CD4-positive, alpha-beta memory T cell (primary cell): Measurements from ENCODE around the gene FAM234A. TPM values are rescaled to one million over a fixed set of nuclear protein-coding genes. Genes with fewer than 3 reads are reported as not detected.

Experiments
- CTCF ChIA-PET: fragments of 350-600 bp; sonication (Branson Sonifier 250); formaldehyde crosslinking; loops from one replicate; lab custom pipeline; 2021; ENCODE audit warnings: inconsistent platforms; ENCODE audit not compliant: partially characterized antibody; lab: Charles Lee
- POLR2A ChIA-PET: fragments of 350-600 bp; sonication (Branson Sonifier 250); formaldehyde crosslinking; loops from one replicate; lab custom pipeline; 2021; ENCODE audit not compliant: partially characterized antibody; lab: Charles Lee
- DNase-seq, 5 donors: peaks; one replicate each; pipeline versions ENCODE4 v3.0.0 to v3.0.0-alpha.2; 2020 to 2022; ENCODE audit warnings: mixed read lengths in 1 of 5
- H3K27ac ChIP-seq: one replicate; pipeline ENCODE4 v1.7.0; 2013; ENCODE audit warnings: low read depth, low read length
- H3K27me3 ChIP-seq: 2 replicates; pipeline ENCODE4 v1.7.0; 2013; ENCODE audit warnings: mild to moderate bottlenecking, low read length, moderate library complexity; ENCODE audit not compliant: insufficient read depth
- H3K36me3 ChIP-seq: 2 replicates; pipeline ENCODE4 v1.7.0; 2013; ENCODE audit warnings: mild to moderate bottlenecking, low read length, moderate library complexity; ENCODE audit not compliant: insufficient read depth
- H3K4me1 ChIP-seq: 2 replicates; pipeline ENCODE4 v1.7.0; 2013; ENCODE audit warnings: mild to moderate bottlenecking, low read length, moderate library complexity; ENCODE audit not compliant: insufficient read depth
- H3K4me3 ChIP-seq, 2 donors: one replicate each; pipeline ENCODE4 v1.7.0; 2013; ENCODE audit warnings: low read length in 2 of 2, mild to moderate bottlenecking in 1 of 2
- H3K9me3 ChIP-seq, 2 donors: one replicate each; pipeline ENCODE4 v1.7.0; 2013; ENCODE audit warnings: low read length in 2 of 2, control low read depth in 1 of 2; ENCODE audit not compliant: control insufficient read depth in 1 of 2
- H3K27ac Mint-ChIP-seq, 7 donors: one replicate each; pipeline ENCODE4 v1.8.0; 2020 to 2021; ENCODE audit warnings: mixed read lengths in 7 of 7, mild to moderate bottlenecking in 6 of 7, inconsistent platforms in 3 of 7, moderate library complexity in 3 of 7
- H3K27me3 Mint-ChIP-seq, 2 donors: one replicate each; pipeline ENCODE4 v1.8.0; 2020 to 2021; ENCODE audit warnings: mixed read lengths in 2 of 2
- H3K36me3 Mint-ChIP-seq, 2 donors: one replicate each; pipeline ENCODE4 v1.8.0; 2020 to 2021; ENCODE audit warnings: mixed read lengths in 2 of 2, inconsistent platforms in 1 of 2, mild to moderate bottlenecking in 1 of 2
- H3K4me1 Mint-ChIP-seq, 4 donors: one replicate each; pipeline ENCODE4 v1.8.0; 2020 to 2021; ENCODE audit warnings: mixed read lengths in 4 of 4, mild to moderate bottlenecking in 1 of 4
- H3K4me3 Mint-ChIP-seq, 8 donors: one replicate each; pipeline ENCODE4 v1.8.0; 2020 to 2021; ENCODE audit warnings: mixed read lengths in 8 of 8, mild to moderate bottlenecking in 7 of 8, moderate library complexity in 6 of 8, inconsistent platforms in 3 of 8
- H3K9me3 Mint-ChIP-seq, 8 donors: one replicate each; pipeline ENCODE4 v1.8.0; 2020 to 2021; ENCODE audit warnings: mixed read lengths in 8 of 8, mild to moderate bottlenecking in 5 of 8, inconsistent platforms in 3 of 8, moderate library complexity in 1 of 8
- intact Hi-C: fragments of 100-400 bp; cut with micrococcal nuclease; formaldehyde crosslinking; loops from one replicate; pipeline ENCODE4 v1.15.1; 2023
- polyA plus RNA-seq, 2 donors: library from polyadenylated mRNA; unstranded; fragments of 300-500 nt; fragmentation: Illumina TruSeq; gene quantifications; one replicate each; pipeline ENCODE4 v1.2.3, GENCODE V29; 2021
- total RNA-seq, 2 experiments: library from RNA; stranded (reverse); gene quantifications; one replicate each; pipeline ENCODE4 v1.2.3, GENCODE V29; 2021

The FAM234A gene
- total and polyA plus RNA-seq, 4 experiments from 2014 or later = 18.2 to 41.1 (median 34.9) TPM

GRCh38 chr16:286491-287297 is 52.1 kb downstream of the FAM234A start:
- POLR2A ChIA-PET = no interaction called here
- no peaks in the 10 kb centered on the region for H3K4me1 Mint-ChIP-seq
- H3K4me1 ChIP-seq = no peaks in the 10 kb centered on the region
- no peaks in the 10 kb centered on the region for H3K27me3 ChIP-seq
- peaks cover 19% of the 10 kb centered on the region for H3K36me3 ChIP-seq
- H3K27ac ChIP-seq = no peak overlapping the region
- H3K4me3 Mint-ChIP-seq = no peak overlapping the region
- H3K9me3 Mint-ChIP-seq = peaks cover 0 to 3% (median 0%) of the 10 kb centered on the region in 8 donors
- H3K9me3 ChIP-seq = no peaks in the 10 kb centered on the region
- intact Hi-C loops = no loop called here
- no peaks in the 10 kb centered on the region for H3K27me3 Mint-ChIP-seq
- CTCF ChIA-PET = no interaction called here
- no peak overlapping the region for H3K27ac Mint-ChIP-seq
- H3K4me3 ChIP-seq = no peak overlapping the region
- peaks cover 14 to 21% of the 10 kb centered on the region in 2 donors for H3K36me3 Mint-ChIP-seq
- no peak for DNase-seq

DNA sequence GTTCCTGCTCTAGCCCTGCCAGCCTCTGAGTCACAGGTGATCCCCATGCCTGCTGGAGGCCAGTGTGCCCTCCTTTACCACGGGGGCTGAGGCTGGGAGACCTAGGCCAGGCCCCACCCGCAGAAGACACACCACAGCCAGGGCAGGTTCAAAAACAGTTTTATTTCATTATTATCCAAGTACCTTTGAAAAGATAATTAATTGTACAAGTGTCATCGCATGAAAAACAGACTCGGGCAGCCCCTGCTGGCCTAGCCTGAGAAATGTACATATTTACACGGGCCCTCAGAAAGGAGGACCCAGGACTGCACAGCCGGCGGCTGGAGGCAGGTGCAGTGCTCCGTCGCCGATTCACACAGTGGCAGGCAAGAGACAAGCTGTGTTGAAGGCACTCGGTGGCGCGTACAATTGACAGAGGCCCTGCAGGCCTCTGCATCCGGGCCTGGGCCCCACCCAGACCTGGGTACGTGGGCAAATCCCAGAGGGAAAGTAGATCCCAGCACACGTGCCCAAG is 52.7 kb downstream of the FAM234A start:
- Mint-ChIP-seq H3K27me3 (no peaks in the 10 kb centered on the region), H3K9me3 (peaks cover 0 to 3% (median 0%) of the 10 kb centered on the region in 8 donors), H3K4me1 (no peaks in the 10 kb centered on the region), H3K4me3 (no peak overlapping the region), H3K36me3 (peaks cover 14 to 23% of the 10 kb centered on the region in 2 donors), H3K27ac (peak overlapping the region in 1 of 7 donors; percentile 10)
- Histone ChIP-seq H3K27ac (no peak overlapping the region), H3K4me1 (no peaks in the 10 kb centered on the region), H3K36me3 (peaks cover 26% of the 10 kb centered on the region), H3K9me3 (no peaks in the 10 kb centered on the region), H3K4me3 (no peak overlapping the region), H3K27me3 (no peaks in the 10 kb centered on the region)
- intact Hi-C loops = no loop called here
- no peak for DNase-seq
- ChIA-PET POLR2A (no interaction called here), CTCF (no interaction called here)

- H3K36me3 Mint-ChIP-seq = peaks cover 19 to 29% of the 10 kb centered on the region in 2 donors
- no peak overlapping the region for H3K4me3 Mint-ChIP-seq
- H3K27me3 Mint-ChIP-seq = no peaks in the 10 kb centered on the region
- H3K9me3 ChIP-seq = no peaks in the 10 kb centered on the region
- CTCF ChIA-PET = no interaction called here
- peaks cover 33% of the 10 kb centered on the region for H3K36me3 ChIP-seq
- no peaks in the 10 kb centered on the region for H3K27me3 ChIP-seq
- POLR2A ChIA-PET = no interaction called here
- no peak for DNase-seq
- H3K4me3 ChIP-seq = no peak overlapping the region
- H3K4me1 ChIP-seq = no peaks in the 10 kb centered on the region
- H3K27ac Mint-ChIP-seq = peak overlapping the region in 1 of 7 donors; percentile 52
- H3K9me3 Mint-ChIP-seq = peaks cover 0 to 3% (median 0%) of the 10 kb centered on the region in 8 donors
- H3K27ac ChIP-seq = no peak overlapping the region
- intact Hi-C loops = no loop called here
- H3K4me1 Mint-ChIP-seq = no peaks in the 10 kb centered on the region
Observed at GRCh38 chr16:287981-288920, 53.6 kb downstream of the FAM234A start.

DNA sequence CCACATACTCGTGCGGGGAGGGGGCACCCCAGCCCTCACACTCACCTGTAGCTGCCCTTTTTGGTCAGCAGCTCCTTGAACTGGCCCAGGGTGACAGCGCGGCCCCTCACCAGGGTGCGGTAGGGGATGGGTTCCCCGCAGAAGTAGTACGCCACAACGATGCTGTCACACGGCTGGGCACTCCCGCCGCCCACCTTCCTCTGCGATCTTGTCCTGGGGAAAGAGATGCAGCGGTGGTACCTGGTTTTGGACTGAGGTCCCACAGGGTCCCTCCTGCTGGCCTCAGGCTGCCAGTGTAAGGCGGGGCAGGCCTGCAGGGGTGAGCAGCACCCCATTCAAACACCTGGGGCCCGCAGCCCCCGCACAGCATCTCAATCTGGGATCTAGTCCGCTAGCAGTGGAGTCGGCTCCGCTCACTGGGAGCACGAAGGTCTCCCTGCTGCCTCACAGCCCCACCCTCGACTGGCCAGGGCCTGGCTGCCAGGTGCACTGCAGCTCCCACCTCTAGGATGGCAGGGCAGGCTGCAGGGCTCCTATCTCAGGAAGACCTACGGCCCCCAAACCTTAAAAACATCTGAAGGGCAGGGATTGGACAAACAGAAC is 54.9 kb downstream of the FAM234A start:
- no peak overlapping the region for H3K27ac Mint-ChIP-seq
- Histone ChIP-seq H3K9me3 (no peaks in the 10 kb centered on the region), H3K4me3 (no peak overlapping the region), H3K4me1 (no peaks in the 10 kb centered on the region), H3K36me3 (peaks cover 33% of the 10 kb centered on the region), H3K27me3 (no peaks in the 10 kb centered on the region), H3K27ac (no peak overlapping the region)
- peaks cover 0 to 3% (median 0%) of the 10 kb centered on the region in 8 donors for H3K9me3 Mint-ChIP-seq
- POLR2A ChIA-PET = interaction anchor here (0.6 kb wide), 1 partner anchor 62 kb away, joined by 3 read pairs; no protein-coding TSS in a partner anchor
- no peak for DNase-seq
- H3K4me1 Mint-ChIP-seq = no peaks in the 10 kb centered on the region
- H3K36me3 Mint-ChIP-seq = peaks cover 19 to 37% of the 10 kb centered on the region in 2 donors
- intact Hi-C loops = no loop called here
- no peaks in the 10 kb centered on the region for H3K27me3 Mint-ChIP-seq
- H3K4me3 Mint-ChIP-seq = no peak overlapping the region
- CTCF ChIA-PET = no interaction called here

DNA sequence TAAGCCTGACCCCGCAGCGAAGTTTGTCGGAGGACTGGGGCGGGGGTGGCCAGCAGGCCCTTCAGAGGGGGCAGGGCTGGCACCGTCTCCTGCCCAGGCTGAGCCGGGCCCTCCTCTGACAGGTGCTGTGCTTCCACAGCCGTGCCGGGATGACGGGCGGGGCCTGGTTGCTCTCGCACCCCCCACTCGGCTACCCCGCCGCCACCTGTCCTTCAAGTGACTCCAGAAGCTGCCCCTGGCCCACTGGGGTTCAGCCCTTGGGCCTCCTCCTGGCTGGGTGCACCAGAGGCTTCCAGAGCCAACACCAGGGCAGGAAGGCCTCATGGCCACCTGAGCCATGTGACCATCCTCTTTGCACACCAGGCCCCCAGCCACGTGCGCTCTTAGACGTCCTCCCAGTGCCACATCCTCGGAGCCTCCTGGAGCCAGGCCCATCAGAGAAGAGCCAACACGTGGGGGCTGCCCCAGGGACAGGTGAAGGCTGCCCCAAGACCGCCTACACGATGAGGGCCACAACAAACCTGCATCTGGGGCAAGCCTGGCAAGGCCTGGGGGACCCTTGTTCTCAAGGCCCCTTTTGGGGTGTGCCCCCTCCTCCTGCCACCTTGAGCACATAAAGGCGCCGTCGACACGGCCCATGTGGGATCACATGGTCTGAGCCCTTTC is 55.5 kb downstream of the FAM234A start:
- H3K36me3 ChIP-seq = peaks cover 33% of the 10 kb centered on the region

DNA sequence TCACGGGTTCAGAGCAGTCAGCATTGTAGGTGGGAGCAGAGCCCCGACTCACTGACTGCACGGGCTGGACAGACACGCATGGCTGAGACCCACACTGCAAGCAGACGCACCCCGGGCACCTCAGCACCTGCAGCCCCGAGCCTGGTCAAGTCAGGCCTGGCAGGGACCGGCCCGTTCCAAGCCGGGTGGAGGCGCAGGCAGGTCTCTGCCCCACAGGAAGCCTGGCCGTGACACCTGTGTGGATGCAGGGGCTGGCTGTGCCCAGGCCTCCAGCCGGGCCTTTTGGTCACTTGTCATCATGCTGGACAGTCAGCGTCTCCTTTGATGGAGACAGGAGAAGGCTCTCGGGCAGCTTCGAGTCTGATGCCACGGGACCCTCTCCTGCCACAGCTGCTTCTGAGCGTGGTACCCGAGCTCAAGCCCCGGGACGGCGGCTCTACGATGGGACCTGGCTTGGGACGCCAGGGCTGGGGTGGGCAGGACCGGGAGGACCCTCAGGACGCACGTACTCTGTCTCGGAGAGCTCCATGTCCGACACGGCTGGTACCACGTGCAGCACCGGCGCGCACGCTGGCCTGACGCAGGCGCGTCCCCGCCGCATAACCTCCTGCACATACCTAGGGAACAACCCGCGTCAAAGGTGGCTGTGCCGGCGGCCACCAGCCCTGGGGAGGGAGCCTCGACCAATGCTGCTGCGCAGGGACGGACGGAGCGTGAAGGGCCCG is 56.2 kb downstream of the FAM234A start:
- Histone ChIP-seq H3K9me3 (no peaks in the 10 kb centered on the region), H3K4me3 (no peak overlapping the region), H3K27me3 (no peaks in the 10 kb centered on the region), H3K4me1 (no peaks in the 10 kb centered on the region), H3K36me3 (peaks cover 33% of the 10 kb centered on the region), H3K27ac (no peak overlapping the region)
- H3K4me3 Mint-ChIP-seq = no peak overlapping the region
- peaks cover 19 to 37% of the 10 kb centered on the region in 2 donors for H3K36me3 Mint-ChIP-seq
- CTCF ChIA-PET = no interaction called here
- H3K4me1 Mint-ChIP-seq = no peaks in the 10 kb centered on the region
- no peak overlapping the region for H3K27ac Mint-ChIP-seq
- DNase-seq = no peak
- H3K27me3 Mint-ChIP-seq = no peaks in the 10 kb centered on the region
- intact Hi-C loops = no loop called here
- POLR2A ChIA-PET = no interaction called here
- H3K9me3 Mint-ChIP-seq = peaks cover 0 to 3% (median 0%) of the 10 kb centered on the region in 8 donors

More for the DNA sequence above, 55.5 kb downstream of the FAM234A start:
- Histone ChIP-seq H3K27me3 (no peaks in the 10 kb centered on the region), H3K9me3 (no peaks in the 10 kb centered on the region), H3K4me3 (no peak overlapping the region), H3K4me1 (no peaks in the 10 kb centered on the region), H3K27ac (no peak overlapping the region)
- peaks cover 0 to 3% (median 0%) of the 10 kb centered on the region in 8 donors for H3K9me3 Mint-ChIP-seq
- no peaks in the 10 kb centered on the region for H3K4me1 Mint-ChIP-seq
- no peak overlapping the region for H3K4me3 Mint-ChIP-seq
- H3K27me3 Mint-ChIP-seq = no peaks in the 10 kb centered on the region
- H3K27ac Mint-ChIP-seq = no peak overlapping the region
- intact Hi-C loops = no loop called here
- ChIA-PET CTCF (no interaction called here), POLR2A (no interaction called here)
- H3K36me3 Mint-ChIP-seq = peaks cover 19 to 37% of the 10 kb centered on the region in 2 donors
- no peak for DNase-seq
